ENCODE results near the gene AP4B1.

The AP4B1 gene

GRCh38 chr1:113929750-113930498, 25.3 kb upstream of the AP4B1 start:
- DNase-seq = no peak

- DNase-seq = peak; percentile 93
Observed at GRCh38 chr1:113928941-113929749, 24.5 kb upstream of the AP4B1 start, which contains the start of gene HIPK1. Gene HIPK1, plus strand, starts transcription at chr1:113929324.

- no peak for DNase-seq
Observed at GRCh38 chr1:113928187-113928930, 23.8 kb upstream of the AP4B1 start.

- DNase-seq = no peak
Observed at GRCh38 chr1:113924473-113924872, 19.9 kb upstream of the AP4B1 start.

GRCh38 chr1:113922957-113923356, 18.4 kb upstream of the AP4B1 start:
- no peak for DNase-seq

- DNase-seq = no peak
Observed at GRCh38 chr1:113918243-113918642, 13.6 kb upstream of the AP4B1 start.

- no peak for DNase-seq
Observed at GRCh38 chr1:113917400-113918082, 12.9 kb upstream of the AP4B1 start.

GRCh38 chr1:113916974-113917373, 12.4 kb upstream of the AP4B1 start:
- DNase-seq = no peak

GRCh38 chr1:113913887-113914664, 9.5 kb upstream of the AP4B1 start:
- no peak for DNase-seq

- DNase-seq = no peak
Observed at GRCh38 chr1:113913312-113913668, 8.7 kb upstream of the AP4B1 start.

- no peak for DNase-seq
Observed at GRCh38 chr1:113912594-113913311, 8.2 kb upstream of the AP4B1 start.

GRCh38 chr1:113905435-113905861, 849 bp upstream of the AP4B1 start:
- DNase-seq = no peak

- DNase-seq = no peak
Observed at GRCh38 chr1:113904293-113904673, 316 bp downstream of the AP4B1 start.

GRCh38 chr1:113903501-113904292, 902 bp downstream of the AP4B1 start:
- DNase-seq = no peak

- no peak for DNase-seq
Observed at GRCh38 chr1:113901191-113901590, 3.4 kb downstream of the AP4B1 start.

GRCh38 chr1:113899111-113899510, 5.5 kb downstream of the AP4B1 start:
- no peak for DNase-seq

- no peak for DNase-seq
Observed at GRCh38 chr1:113898241-113898814, 6.3 kb downstream of the AP4B1 start.

- DNase-seq = no peak
Observed at GRCh38 chr1:113895961-113896360, 8.6 kb downstream of the AP4B1 start.

- DNase-seq = no peak
Observed at GRCh38 chr1:113895098-113895497, 9.5 kb downstream of the AP4B1 start.

- no peak for DNase-seq
Observed at GRCh38 chr1:113893267-113893666, 11.3 kb downstream of the AP4B1 start.
